ENCODE measurements around the gene SOHLH1.

Gene SOHLH1

GRCh38 chr9:135665795-135666189 is 33.5 kb downstream of the SOHLH1 start:
- WGBS, 2 experiments (ENCODE audit: insufficient coverage in 2 of 2), result 90 to 96% methylated on average over 4 to 12 of the region's 12 CpGs
- no peak overlapping the region for H3K4me3 ChIP-seq (ENCODE audit: extremely low read depth, insufficient read depth, low read length, poor library complexity, severe bottlenecking)
- H3K36me3 ChIP-seq (ENCODE audit: control insufficient read depth, insufficient read depth, low read length), result no peaks in the 10 kb centered on the region
- H3K4me1 ChIP-seq (ENCODE audit: control insufficient read depth, insufficient read depth, low read length, poor library complexity, severe bottlenecking), result peaks cover 12% of the 10 kb centered on the region
- H3K9me3 ChIP-seq (ENCODE audit: control insufficient read depth, low read length), result peaks cover 4% of the 10 kb centered on the region
- H3K27ac ChIP-seq (ENCODE audit: low read depth, low read length, severe bottlenecking), result no peak overlapping the region

- 89 to 97% methylated on average over 25 to 27 of the region's 32 CpGs for WGBS, 2 experiments (ENCODE audit: insufficient coverage in 2 of 2)
- no peak overlapping the region for H3K27ac ChIP-seq (ENCODE audit: low read depth, low read length, severe bottlenecking)
- H3K9me3 ChIP-seq (ENCODE audit: control insufficient read depth, low read length), result peaks cover 4% of the 10 kb centered on the region
- no peak overlapping the region for H3K4me3 ChIP-seq (ENCODE audit: extremely low read depth, insufficient read depth, low read length, poor library complexity, severe bottlenecking)
- peaks cover 12% of the 10 kb centered on the region for H3K4me1 ChIP-seq (ENCODE audit: control insufficient read depth, insufficient read depth, low read length, poor library complexity, severe bottlenecking)
- H3K36me3 ChIP-seq (ENCODE audit: control insufficient read depth, insufficient read depth, low read length), result no peaks in the 10 kb centered on the region
Observed at GRCh38 chr9:135664801-135665794, 34.2 kb downstream of the SOHLH1 start.

- 84 to 94% methylated on average over 9 of the region's 10 CpGs for WGBS, 2 experiments (ENCODE audit: insufficient coverage in 2 of 2)
- no peaks in the 10 kb centered on the region for H3K36me3 ChIP-seq (ENCODE audit: control insufficient read depth, insufficient read depth, low read length)
- peaks cover 12% of the 10 kb centered on the region for H3K4me1 ChIP-seq (ENCODE audit: control insufficient read depth, insufficient read depth, low read length, poor library complexity, severe bottlenecking)
- peaks cover 4% of the 10 kb centered on the region for H3K9me3 ChIP-seq (ENCODE audit: control insufficient read depth, low read length)
- H3K27ac ChIP-seq (ENCODE audit: low read depth, low read length, severe bottlenecking), result no peak overlapping the region
- no peak overlapping the region for H3K4me3 ChIP-seq (ENCODE audit: extremely low read depth, insufficient read depth, low read length, poor library complexity, severe bottlenecking)
Observed at GRCh38 chr9:135664266-135664665, 35.0 kb downstream of the SOHLH1 start.

GRCh38 chr9:135663857-135664256 is 35.4 kb downstream of the SOHLH1 start:
- H3K4me3 ChIP-seq (ENCODE audit: extremely low read depth, insufficient read depth, low read length, poor library complexity, severe bottlenecking), result no peak overlapping the region
- 93 to 95% methylated on average over 7 to 11 of the region's 12 CpGs for WGBS, 2 experiments (ENCODE audit: insufficient coverage in 2 of 2)
- no peak overlapping the region for H3K27ac ChIP-seq (ENCODE audit: low read depth, low read length, severe bottlenecking)
- peaks cover 12% of the 10 kb centered on the region for H3K4me1 ChIP-seq (ENCODE audit: control insufficient read depth, insufficient read depth, low read length, poor library complexity, severe bottlenecking)
- H3K9me3 ChIP-seq (ENCODE audit: control insufficient read depth, low read length), result no peaks in the 10 kb centered on the region
- H3K36me3 ChIP-seq (ENCODE audit: control insufficient read depth, insufficient read depth, low read length), result no peaks in the 10 kb centered on the region

GRCh38 chr9:135663451-135663770 is 35.9 kb downstream of the SOHLH1 start:
- no peaks in the 10 kb centered on the region for H3K36me3 ChIP-seq (ENCODE audit: control insufficient read depth, insufficient read depth, low read length)
- H3K4me3 ChIP-seq (ENCODE audit: extremely low read depth, insufficient read depth, low read length, poor library complexity, severe bottlenecking), result no peak overlapping the region
- peaks cover 12% of the 10 kb centered on the region for H3K4me1 ChIP-seq (ENCODE audit: control insufficient read depth, insufficient read depth, low read length, poor library complexity, severe bottlenecking)
- 83 to 100% methylated on average over 1 to 3 of the region's 3 CpGs for WGBS, 2 experiments (ENCODE audit: insufficient coverage in 2 of 2)
- H3K9me3 ChIP-seq (ENCODE audit: control insufficient read depth, low read length), result no peaks in the 10 kb centered on the region
- H3K27ac ChIP-seq (ENCODE audit: low read depth, low read length, severe bottlenecking), result no peak overlapping the region

- H3K9me3 ChIP-seq (ENCODE audit: control insufficient read depth, low read length), result no peaks in the 10 kb centered on the region
- peaks cover 12% of the 10 kb centered on the region for H3K4me1 ChIP-seq (ENCODE audit: control insufficient read depth, insufficient read depth, low read length, poor library complexity, severe bottlenecking)
- no peak within 1 kb of the TSS for H3K4me3 ChIP-seq (ENCODE audit: extremely low read depth, insufficient read depth, low read length, poor library complexity, severe bottlenecking)
- 70 to 78% methylated on average over 23 to 25 of the region's 25 CpGs for WGBS, 2 experiments (ENCODE audit: insufficient coverage in 2 of 2)
- H3K27ac ChIP-seq (ENCODE audit: low read depth, low read length, severe bottlenecking), result peak within 1 kb of the TSS; percentile 77
- H3K36me3 ChIP-seq (ENCODE audit: control insufficient read depth, insufficient read depth, low read length), result no peaks in the 10 kb centered on the region
Observed at GRCh38 chr9:135662758-135663450, 36.4 kb downstream of the SOHLH1 start, which contains the start of gene LCN9. TSS of gene LCN9 (plus strand) at chr9:135663309. CDS start at chr9:135663322, 13 bp downstream.

- 78 to 87% methylated on average over 9 to 12 of the region's 19 CpGs for WGBS, 2 experiments (ENCODE audit: insufficient coverage in 2 of 2)
- Histone ChIP-seq H3K36me3 (ENCODE audit: control insufficient read depth, insufficient read depth, low read length) (no peaks in the 10 kb centered on the region), H3K4me1 (ENCODE audit: control insufficient read depth, insufficient read depth, low read length, poor library complexity, severe bottlenecking) (peaks cover 12% of the 10 kb centered on the region), H3K27ac (ENCODE audit: low read depth, low read length, severe bottlenecking) (peak overlapping the region; percentile 77), H3K9me3 (ENCODE audit: control insufficient read depth, low read length) (no peaks in the 10 kb centered on the region), H3K4me3 (ENCODE audit: extremely low read depth, insufficient read depth, low read length, poor library complexity, severe bottlenecking) (no peak overlapping the region)
Observed at GRCh38 chr9:135661816-135662560, 37.3 kb downstream of the SOHLH1 start.

DNA sequence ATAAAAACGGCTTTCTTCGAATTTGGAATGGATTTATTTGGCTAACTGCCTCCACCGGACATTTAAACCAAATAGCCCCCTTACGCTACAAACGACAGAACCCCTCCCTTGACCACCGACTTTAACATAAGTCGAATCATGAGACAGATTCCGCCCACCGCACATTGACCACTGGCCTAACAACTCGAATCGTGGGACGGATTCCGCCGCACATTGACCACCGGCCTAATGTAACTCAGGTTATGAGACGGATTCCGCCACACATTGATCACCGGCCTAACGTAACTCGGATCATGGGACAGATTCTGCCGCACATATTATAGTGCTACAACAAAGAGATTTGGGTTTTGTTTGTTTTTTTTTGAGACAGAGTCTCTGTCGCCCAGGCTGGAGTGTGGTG is 38.9 kb downstream of the SOHLH1 start:
- Histone ChIP-seq H3K27ac (ENCODE audit: low read depth, low read length, severe bottlenecking) (no peak overlapping the region), H3K9me3 (ENCODE audit: control insufficient read depth, low read length) (no peaks in the 10 kb centered on the region), H3K4me1 (ENCODE audit: control insufficient read depth, insufficient read depth, low read length, poor library complexity, severe bottlenecking) (peaks cover 12% of the 10 kb centered on the region), H3K4me3 (ENCODE audit: extremely low read depth, insufficient read depth, low read length, poor library complexity, severe bottlenecking) (no peak overlapping the region), H3K36me3 (ENCODE audit: control insufficient read depth, insufficient read depth, low read length) (no peaks in the 10 kb centered on the region)
- 95 to 96% methylated on average over 18 to 22 of the region's 22 CpGs for WGBS, 2 experiments (ENCODE audit: insufficient coverage in 2 of 2)

- 89 to 90% methylated on average over 13 of the region's 13 CpGs for WGBS, 2 experiments (ENCODE audit: insufficient coverage in 2 of 2)
- Histone ChIP-seq H3K27ac (ENCODE audit: low read depth, low read length, severe bottlenecking) (no peak overlapping the region), H3K9me3 (ENCODE audit: control insufficient read depth, low read length) (peaks cover 4% of the 10 kb centered on the region), H3K4me3 (ENCODE audit: extremely low read depth, insufficient read depth, low read length, poor library complexity, severe bottlenecking) (no peak overlapping the region), H3K36me3 (ENCODE audit: control insufficient read depth, insufficient read depth, low read length) (no peaks in the 10 kb centered on the region), H3K4me1 (ENCODE audit: control insufficient read depth, insufficient read depth, low read length, poor library complexity, severe bottlenecking) (peaks cover 12% of the 10 kb centered on the region)
Observed at GRCh38 chr9:135659252-135659651, 40.0 kb downstream of the SOHLH1 start.

GRCh38 chr9:135657416-135657815 is 41.9 kb downstream of the SOHLH1 start:
- WGBS, 2 experiments (ENCODE audit: insufficient coverage in 2 of 2), result 84 to 90% methylated on average over 13 to 15 of the region's 15 CpGs
- Histone ChIP-seq H3K4me1 (ENCODE audit: control insufficient read depth, insufficient read depth, low read length, poor library complexity, severe bottlenecking) (peaks cover 7% of the 10 kb centered on the region), H3K4me3 (ENCODE audit: extremely low read depth, insufficient read depth, low read length, poor library complexity, severe bottlenecking) (no peak overlapping the region), H3K36me3 (ENCODE audit: control insufficient read depth, insufficient read depth, low read length) (no peaks in the 10 kb centered on the region), H3K27ac (ENCODE audit: low read depth, low read length, severe bottlenecking) (no peak overlapping the region), H3K9me3 (ENCODE audit: control insufficient read depth, low read length) (peaks cover 6% of the 10 kb centered on the region)
